ENCODE measurements around the gene ERAL1. TPM values are rescaled to one million over a fixed set of nuclear protein-coding genes. Genes with fewer than 3 reads are reported as not detected.
"Not testable (repeated sequence)": the region's sequence is repeated elsewhere in the genome, so short reads cannot be mapped to it uniquely, and the experiment has no call there.

ERAL1 gene
- total RNA-seq, 1 donor, result 38.1 TPM

DNA sequence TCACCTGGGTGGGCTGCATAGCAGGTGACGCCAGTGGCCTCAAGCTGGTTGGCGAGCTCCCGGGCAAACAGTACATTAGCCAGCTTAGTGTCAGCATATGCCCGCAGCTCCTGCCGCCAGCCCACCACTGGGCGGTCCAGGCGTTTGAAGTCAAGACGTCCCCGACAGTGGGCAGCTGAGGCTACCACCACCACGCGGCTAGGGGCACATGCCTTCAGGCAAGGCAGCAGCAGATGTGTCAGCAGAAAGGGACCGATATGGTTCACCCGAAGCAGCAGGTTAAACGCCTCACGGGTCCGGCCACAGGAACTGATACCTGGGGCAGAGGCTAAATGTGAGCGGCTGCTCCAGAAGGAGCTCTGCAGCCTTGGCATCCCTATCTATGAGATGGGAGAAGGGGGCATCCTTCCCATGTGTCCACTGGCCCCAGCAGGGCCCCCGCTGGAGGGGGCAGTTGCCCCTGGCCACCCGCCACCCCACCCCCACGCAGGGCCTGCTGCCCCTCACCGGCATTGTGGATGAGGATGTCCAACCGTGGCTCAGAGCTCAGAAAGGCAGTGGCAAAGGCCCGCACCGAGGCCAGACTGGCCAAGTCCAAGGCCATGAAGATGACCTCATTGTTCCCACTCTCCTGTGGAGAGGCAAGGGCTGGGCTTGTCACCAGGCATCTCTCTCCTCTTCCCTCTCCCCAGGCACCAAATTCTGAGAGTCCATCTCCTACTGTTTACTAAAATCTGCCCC, 46.3 kb downstream of the ERAL1 start:
- no peak for DNase-seq (ENCODE audit: low read depth)
- TF ChIP-seq, protein P1, sequence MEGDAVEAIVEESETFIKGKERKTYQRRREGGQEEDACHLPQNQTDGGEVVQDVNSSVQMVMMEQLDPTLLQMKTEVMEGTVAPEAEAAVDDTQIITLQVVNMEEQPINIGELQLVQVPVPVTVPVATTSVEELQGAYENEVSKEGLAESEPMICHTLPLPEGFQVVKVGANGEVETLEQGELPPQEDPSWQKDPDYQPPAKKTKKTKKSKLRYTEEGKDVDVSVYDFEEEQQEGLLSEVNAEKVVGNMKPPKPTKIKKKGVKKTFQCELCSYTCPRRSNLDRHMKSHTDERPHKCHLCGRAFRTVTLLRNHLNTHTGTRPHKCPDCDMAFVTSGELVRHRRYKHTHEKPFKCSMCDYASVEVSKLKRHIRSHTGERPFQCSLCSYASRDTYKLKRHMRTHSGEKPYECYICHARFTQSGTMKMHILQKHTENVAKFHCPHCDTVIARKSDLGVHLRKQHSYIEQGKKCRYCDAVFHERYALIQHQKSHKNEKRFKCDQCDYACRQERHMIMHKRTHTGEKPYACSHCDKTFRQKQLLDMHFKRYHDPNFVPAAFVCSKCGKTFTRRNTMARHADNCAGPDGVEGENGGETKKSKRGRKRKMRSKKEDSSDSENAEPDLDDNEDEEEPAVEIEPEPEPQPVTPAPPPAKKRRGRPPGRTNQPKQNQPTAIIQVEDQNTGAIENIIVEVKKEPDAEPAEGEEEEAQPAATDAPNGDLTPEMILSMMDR (IDR thresholded peaks at IDR 0.05; ENCODE audit: insufficient read depth, low read length), result no peak
- H3K4me3 ChIP-seq (ENCODE audit: low read depth, low read length), result no peak overlapping the region

DNA sequence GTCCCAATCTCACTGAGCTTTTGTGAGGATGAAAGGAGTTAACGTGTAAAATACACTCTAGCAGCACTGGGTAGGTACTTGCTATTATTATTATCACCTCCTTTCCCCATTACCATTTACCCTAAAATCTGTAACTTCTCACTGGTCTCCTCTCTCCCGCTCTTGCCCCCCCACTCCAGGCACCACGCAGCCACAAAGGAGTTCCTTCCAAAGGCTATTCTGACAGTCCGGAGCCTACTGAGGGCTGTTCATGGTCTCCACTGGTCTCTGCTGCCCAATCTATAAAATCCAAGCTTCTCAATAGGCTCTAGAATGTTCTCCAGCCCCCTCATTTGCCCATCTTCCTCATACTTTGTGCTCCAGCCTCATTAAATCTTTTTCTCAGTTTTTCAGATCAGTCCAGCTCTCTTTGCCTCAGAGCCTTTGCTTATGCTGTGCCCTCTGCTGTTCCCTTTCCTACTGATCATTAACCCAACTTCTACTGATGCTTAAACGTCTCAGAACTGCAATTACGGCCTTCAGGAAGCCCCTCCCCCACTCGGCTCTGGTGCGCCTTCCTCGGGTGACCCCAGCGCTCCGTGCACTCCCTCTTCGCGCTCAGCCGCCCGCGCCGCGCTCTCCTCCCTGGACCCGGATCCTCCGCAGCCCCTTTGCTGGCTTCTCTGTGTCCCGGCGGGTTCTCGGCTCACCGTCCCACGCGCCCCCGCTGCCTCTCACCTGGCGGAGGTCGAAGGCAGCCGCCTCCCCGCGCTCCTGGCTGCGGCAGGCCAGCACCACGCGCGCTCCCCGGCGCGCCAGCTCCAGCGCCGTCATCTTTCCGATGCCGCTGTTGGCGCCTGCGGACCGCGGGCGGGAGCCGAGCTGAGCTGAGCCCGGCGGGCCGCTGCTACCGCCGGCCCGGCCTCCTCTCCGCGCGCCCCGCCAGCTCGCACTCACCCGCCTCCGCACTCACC, 47.3 kb downstream of the ERAL1 start:
- no peak for DNase-seq (ENCODE audit: low read depth)
- TF ChIP-seq, protein P1 (IDR thresholded peaks at IDR 0.05; ENCODE audit: insufficient read depth, low read length), result no peak
- peak overlapping the region; percentile 70 for H3K4me3 ChIP-seq (ENCODE audit: low read depth, low read length)

DNA sequence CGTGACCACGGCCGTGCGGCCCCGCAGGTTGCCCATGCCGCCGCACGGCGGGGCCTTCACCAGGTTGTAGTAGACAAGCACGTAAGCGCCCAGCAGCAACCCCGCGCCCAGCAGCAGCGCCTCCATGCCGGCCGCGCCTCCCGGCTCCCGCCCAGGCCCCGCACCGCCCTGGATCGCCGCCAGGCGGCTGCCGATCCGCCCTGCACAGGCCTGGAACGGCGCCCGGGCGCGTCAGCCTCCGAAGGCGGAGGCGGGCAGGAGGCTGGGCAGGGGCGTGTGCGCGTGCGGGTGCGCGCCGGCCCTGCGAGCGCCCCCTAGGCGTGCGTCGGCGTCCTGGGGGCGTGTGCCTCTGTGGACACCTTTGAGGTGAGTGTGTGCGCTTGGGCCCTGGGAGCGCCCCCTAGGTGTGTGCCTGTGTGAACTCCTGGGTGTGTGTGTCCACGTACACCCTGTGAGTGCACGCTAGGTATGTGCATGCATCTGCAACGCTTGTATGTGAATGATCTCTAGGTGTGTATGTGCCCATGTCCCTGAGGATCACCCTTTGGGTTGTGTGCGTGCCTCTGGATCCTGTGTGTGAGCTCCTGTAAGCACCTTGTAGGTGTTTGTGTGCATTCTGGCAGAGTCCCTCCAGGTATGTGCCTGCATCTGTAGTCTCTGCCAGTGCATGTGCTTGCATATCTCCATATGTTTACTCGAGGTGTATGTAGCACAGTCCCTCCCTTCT, 48.2 kb downstream of the ERAL1 start, which contains the start of gene DHRS13:
Gene DHRS13, minus strand, starts transcription at position 261 of the 727 bp plus-strand sequence. Its CDS starts 135 bp downstream, at position 126.
- DNase-seq (ENCODE audit: low read depth), result peak; percentile 72
- TF ChIP-seq, protein P1 (IDR thresholded peaks at IDR 0.05; ENCODE audit: insufficient read depth, low read length), result peak; percentile 58
- peak within 1 kb of the TSS; percentile 70 for H3K4me3 ChIP-seq (ENCODE audit: low read depth, low read length)

DNA sequence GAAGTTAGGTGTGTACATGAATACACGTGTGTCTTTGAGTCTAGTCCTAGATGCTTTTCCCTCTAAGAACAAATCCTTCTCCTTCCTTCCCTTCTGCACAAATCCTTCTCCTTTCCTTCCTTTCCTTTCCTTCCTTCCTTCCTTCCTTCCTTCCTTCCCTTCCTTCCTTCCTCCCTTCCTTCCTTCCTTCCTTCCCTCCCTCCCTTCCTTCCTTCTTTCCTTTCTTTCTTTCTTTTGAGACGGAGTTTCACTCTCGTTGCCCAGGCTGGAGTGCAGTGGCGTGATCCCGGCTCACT, 48.7 kb downstream of the ERAL1 start:
- not testable (repeated sequence) for H3K4me3 ChIP-seq (ENCODE audit: low read depth, low read length); DNase-seq (ENCODE audit: low read depth)

DNA sequence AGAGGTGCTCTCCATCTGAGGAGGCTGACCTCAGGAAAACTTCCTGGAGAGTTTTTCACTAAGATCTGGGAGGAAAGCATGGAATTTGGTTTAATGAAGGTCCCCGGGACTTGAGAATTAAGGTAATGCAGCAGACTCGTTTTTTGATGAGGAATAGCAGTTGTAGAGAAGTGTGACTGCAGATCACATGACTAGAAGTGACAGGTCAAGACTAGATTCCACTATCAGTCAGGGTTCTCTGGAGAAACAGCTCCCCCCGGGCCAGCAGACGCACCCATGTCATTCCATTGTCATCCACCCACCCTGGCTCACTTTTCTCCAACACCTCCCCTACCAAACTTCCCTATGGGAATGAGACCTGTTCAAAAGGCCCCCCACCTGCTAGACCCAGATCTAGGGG, 50.0 kb downstream of the ERAL1 start:
- TF ChIP-seq, protein P1 (IDR thresholded peaks at IDR 0.05; ENCODE audit: insufficient read depth, low read length), result no peak
- no peak for DNase-seq (ENCODE audit: low read depth)
- no peak overlapping the region for H3K4me3 ChIP-seq (ENCODE audit: low read depth, low read length)

DNA sequence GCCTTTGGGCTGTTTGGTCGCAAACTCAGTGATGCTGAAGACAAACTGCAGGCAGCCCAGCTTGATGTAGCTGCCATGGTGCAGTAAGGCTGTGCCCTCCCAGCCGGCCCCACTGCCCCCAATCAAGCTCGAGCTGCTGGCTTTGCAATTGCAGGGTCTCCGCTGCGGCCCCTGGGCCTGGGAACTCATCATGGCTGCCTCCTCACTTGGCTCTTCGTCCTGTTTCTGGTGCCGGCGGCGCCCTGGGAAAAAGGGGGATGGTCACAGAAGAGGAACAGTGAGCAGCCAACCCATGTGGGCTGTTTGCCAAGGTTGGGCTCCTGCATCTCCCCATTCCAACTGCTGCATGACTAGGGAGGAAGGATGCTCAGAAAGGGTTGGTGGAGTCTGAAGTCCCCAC, 51.5 kb downstream of the ERAL1 start:
- no peak overlapping the region for H3K4me3 ChIP-seq (ENCODE audit: low read depth, low read length)
- no peak for DNase-seq (ENCODE audit: low read depth)
- TF ChIP-seq, protein P1 (IDR thresholded peaks at IDR 0.05; ENCODE audit: insufficient read depth, low read length), result no peak

All from fibroblast of the aortic adventitia (primary cell).